ENCODE data around the gene MYBBP1A. TPM values are rescaled to one million over a fixed set of nuclear protein-coding genes. Genes with fewer than 3 reads are reported as not detected.

The MYBBP1A gene
- total and polyA plus RNA-seq, 2 of the 8 experiments (the other 6 are each of a cell fraction or from before 2014, with no cell fraction given), result 46.8 to 151 TPM

DNA sequence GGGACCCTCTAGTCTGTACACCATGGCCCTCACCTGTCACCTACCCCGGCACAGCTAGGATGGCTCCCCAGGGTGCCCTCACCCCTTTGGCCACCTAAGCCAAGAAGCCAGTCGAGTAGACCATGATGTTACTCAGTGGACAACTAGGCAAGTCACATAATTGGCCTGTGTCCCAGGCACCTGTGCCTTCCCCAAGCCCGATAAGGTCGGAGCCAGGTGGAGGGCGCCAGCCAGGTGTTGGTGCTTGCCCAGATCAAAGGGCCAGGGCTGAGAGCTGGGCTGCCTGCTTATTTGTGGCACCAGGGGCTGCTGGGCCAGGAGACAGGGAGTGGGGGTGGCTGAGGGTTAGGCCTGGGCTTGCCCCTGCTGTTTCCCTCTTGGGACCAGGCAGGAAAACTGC lies 39.7 kb downstream of the MYBBP1A start:
- DNase-seq (ENCODE audit: low read depth in 1 of 2, low spot score in 2 of 2) (no peak), FAIRE-seq (no peak)
- Histone ChIP-seq H4K8ac (ENCODE audit: extremely low read depth, insufficient read depth, low read length) (no peak overlapping the region), H3K36me3 (ENCODE audit: control insufficient read depth in 2 of 4, insufficient read depth in 4 of 4, low read length in 3 of 4) (no peaks in the 10 kb centered on the region), H2AK5ac (ENCODE audit: low read depth, low read length) (no peak overlapping the region), H2BK20ac (ENCODE audit: low read length) (no peak overlapping the region), H3K27me3 (replicated peaks in 1 of 4; ENCODE audit: control insufficient read depth in 3 of 4, extremely low read depth in 1 of 4, insufficient read depth in 3 of 4, low read length in 3 of 4) (no peaks in the 10 kb centered on the region; a peak in 3 of 7 replicates), H2BK15ac (ENCODE audit: low read length) (no peak overlapping the region), H3K9ac (replicated peaks in 1 of 4; ENCODE audit: extremely low read depth in 1 of 4, low read depth in 3 of 4, low read length in 3 of 4) (no peak overlapping the region), H2BK5ac (ENCODE audit: low read depth, low read length) (no peak overlapping the region), H2AFZ (ENCODE audit: low read length) (no peak overlapping the region), H3K56ac (replicated peaks; ENCODE audit: insufficient read length, low read depth, low read length) (no peak overlapping the region), H4K20me1 (replicated peaks in 1 of 2; ENCODE audit: control insufficient read depth in 1 of 2, insufficient read depth in 2 of 2, low read length in 2 of 2) (no peaks in the 10 kb centered on the region), H3K9me3 (ENCODE audit: insufficient read depth in 2 of 2, low read depth in 1 of 2, low read length in 1 of 2) (no peaks in the 10 kb centered on the region), H3K27ac (ENCODE audit: low read depth, low read length) (no peak overlapping the region), H3K23ac (ENCODE audit: insufficient read length) (no peak overlapping the region), H3K4me3 (ENCODE audit: extremely low read depth in 1 of 4, insufficient read depth in 2 of 4, low read depth in 3 of 4, low read length in 4 of 4) (no peak overlapping the region), H4K91ac (replicated peaks; ENCODE audit: insufficient read length, low read length) (peak overlapping the region; percentile 81), H3K79me1 (ENCODE audit: low read depth, low read length) (no peaks in the 10 kb centered on the region), H3K4me1 (replicated peaks in 1 of 4; ENCODE audit: control insufficient read depth in 3 of 4, insufficient read depth in 4 of 4, low read length in 3 of 4) (peaks cover 0 to 13% (median 9%) of the 10 kb centered on the region in 4 experiments; a peak in 5 of 7 replicates), H3K18ac (ENCODE audit: extremely low read depth, low read length) (no peak overlapping the region; the same call in 1 of the 2 replicates), H2BK12ac (ENCODE audit: low read depth, low read length) (no peak overlapping the region), H2BK120ac (replicated peaks; ENCODE audit: low read depth, low read length) (no peak overlapping the region), H3K4ac (replicated peaks; ENCODE audit: insufficient read length, low read depth, low read length) (no peak overlapping the region), H3K79me2 (ENCODE audit: control insufficient read depth in 1 of 2, insufficient read depth in 2 of 2, low read length in 2 of 2) (no peaks in the 10 kb centered on the region), H4K5ac (ENCODE audit: insufficient read length, low read depth, low read length) (no peak overlapping the region), H3K4me2 (ENCODE audit: insufficient read depth in 1 of 2, low read depth in 2 of 2, low read length in 2 of 2) (no peak overlapping the region), H3K14ac (ENCODE audit: insufficient read length) (no peak overlapping the region), H3K23me2 (ENCODE audit: low read depth, low read length) (no peaks in the 10 kb centered on the region)
- WGBS, 2 experiments (ENCODE audit: extremely low coverage in 1 of 2, insufficient coverage in 1 of 2, insufficient read length in 1 of 2, insufficient replicate concordance in 2 of 2, low coverage in 1 of 2, low lambda C conversion rate in 2 of 2, missing lambda C conversion rate in 1 of 2), result 94% methylated on average over 5 of the region's 5 CpGs; no CpG with 5 or more reads in 1 of the 2 experiments
- POLR2A ChIA-PET (ENCODE audit: partially characterized antibody), result interaction anchor here (37.1 kb wide), 1 partner anchor 31 kb away, joined by 546 read pairs; the partner anchor contains the start of genes GGT6 and MYBBP1A
- CTCF ChIA-PET (ENCODE audit: partially characterized antibody), result interaction anchor here (0.5 to 1.5 kb wide), 4 partner anchors 14 to 96 kb away, joined by 3 to 5 read pairs (median 4); no protein-coding TSS in a partner anchor
- no peak for TF ChIP-seq TAF1 (IDR thresholded peaks at IDR 0.05; ENCODE audit: low read depth, low read length)
